Measurements from ENCODE around the gene RNF148. TPM values are rescaled to one million over a fixed set of nuclear protein-coding genes. Genes with fewer than 3 reads are reported as not detected.
A peak's percentile ranks its signal among the peaks of the same experiment; 100 is the strongest.
"Not testable (repeated sequence)": the region's sequence is repeated elsewhere in the genome, so short reads cannot be mapped to it uniquely, and the experiment has no call there.

RNF148 gene
- polyA plus RNA-seq, 2 of the 4 experiments (the other 2 are of a cell fraction), result not detected

DNA sequence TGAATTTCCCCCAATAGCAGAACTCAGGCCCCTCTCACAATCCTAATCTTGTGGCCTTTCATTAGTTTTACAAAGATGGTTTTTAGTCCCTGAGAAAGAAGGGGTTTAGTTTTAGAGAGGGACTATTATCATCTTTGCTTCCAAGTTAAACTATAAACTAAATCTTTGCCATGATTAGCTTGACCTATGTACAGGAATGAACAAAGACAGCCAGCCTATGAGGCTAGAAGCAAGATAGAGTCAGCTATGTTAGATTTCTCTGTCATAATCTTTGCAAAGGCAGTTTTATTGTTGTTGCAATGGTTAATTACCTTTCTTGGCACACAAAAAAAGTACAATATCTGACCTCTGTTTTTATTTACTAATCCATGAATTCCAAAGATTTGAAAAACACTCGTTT is 22.9 kb downstream of the RNF148 start:
- CTCF ChIA-PET, result no interaction called here
- TF ChIP-seq EP300 (IDR thresholded peaks at IDR 0.05) (no peak), CBX8 (IDR thresholded peaks at IDR 0.05) (no peak), GATA3 (IDR thresholded peaks at IDR 0.05; ENCODE audit: borderline replicate concordance) (no peak), ZFP36 (IDR thresholded peaks at IDR 0.05; ENCODE audit: borderline replicate concordance, partially characterized antibody) (no peak)
- H3K27ac ChIP-seq, result no peak overlapping the region
- DNase-seq (ENCODE audit: low read depth in 1 of 2, low spot score in 1 of 2) (no peak), FAIRE-seq (no peak), ATAC-seq (no peak)
- 0 out of 3 replicates have a peak overlapping the region, but pooled peaks have one; percentile 30 for H3K4me2 ChIP-seq
- no peaks in the 10 kb centered on the region for H3K9me3 ChIP-seq
- WGBS (ENCODE audit: missing lambda C conversion rate), result 6% methylated on average over 1 of the region's 1 CpG
- H3K4me1 ChIP-seq, result no peaks in the 10 kb centered on the region
- no peak overlapping the region for H3K4me3 ChIP-seq
- POLR2A ChIA-PET, result no interaction called here

DNA sequence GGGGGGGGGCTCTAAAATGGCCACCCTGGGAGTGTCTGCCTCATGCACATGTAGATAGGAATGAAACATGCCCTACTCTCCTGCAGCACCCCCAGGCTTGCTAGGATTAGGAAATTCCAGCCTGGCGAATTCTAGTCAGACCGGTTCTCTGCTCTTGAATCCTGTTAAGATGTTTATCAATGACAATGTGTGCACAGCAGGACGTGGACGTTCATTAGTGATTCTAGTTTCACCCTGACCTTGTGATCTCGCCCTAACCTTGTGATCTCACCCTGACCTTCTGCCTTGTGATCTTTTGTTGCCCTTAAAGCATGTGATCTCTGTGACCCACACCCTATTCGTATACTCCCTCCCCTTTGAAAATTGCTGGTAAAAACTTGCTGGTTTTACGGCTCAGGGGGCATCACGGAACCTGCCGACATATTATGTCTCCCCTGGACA is 23.4 kb downstream of the RNF148 start:
- DNase-seq (ENCODE audit: low read depth in 1 of 2, low spot score in 1 of 2), result peak in 1 of 2 experiments; percentile 6
- ATAC-seq, FAIRE-seq, POLR2A ChIA-PET, CTCF ChIA-PET, H3K27ac ChIP-seq, H3K4me3 ChIP-seq, H3K4me1 ChIP-seq, H3K9me3 ChIP-seq: not testable (repeated sequence)
- peak overlapping the region; percentile 30; the same call in 2 of the 3 replicates for H3K4me2 ChIP-seq
- 23% methylated on average over 9 of the region's 9 CpGs for WGBS (ENCODE audit: missing lambda C conversion rate)

DNA sequence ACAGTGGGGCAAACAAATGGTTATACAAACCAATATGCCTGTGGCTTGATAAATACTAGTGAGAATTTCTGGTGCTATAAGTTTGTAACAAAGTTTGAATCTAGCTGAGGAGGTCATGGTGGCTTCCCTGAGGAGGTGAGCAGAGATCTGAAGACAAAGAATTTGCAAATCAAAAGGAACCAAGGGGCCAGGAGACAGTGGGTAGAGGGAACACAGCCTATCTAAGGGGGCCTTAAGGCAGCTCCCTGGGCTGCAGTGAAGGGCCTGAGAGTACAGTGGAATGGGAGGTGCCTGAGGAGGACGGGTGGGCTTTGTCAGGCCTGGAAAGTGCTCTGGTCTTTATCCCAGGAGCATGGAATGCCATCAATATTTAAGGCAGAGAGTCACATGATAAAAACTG is 25.6 kb downstream of the RNF148 start:
- FAIRE-seq (no peak), ATAC-seq (no peak), DNase-seq (ENCODE audit: low read depth in 1 of 2, low spot score in 1 of 2) (no peak)
- TF ChIP-seq SREBF2 (IDR thresholded peaks at IDR 0.05) (no peak), TFCP2L1 (CRISPR knock-in tag; IDR thresholded peaks at IDR 0.05) (no peak), JUN (IDR thresholded peaks at IDR 0.05) (no peak), HDAC2 (IDR thresholded peaks at IDR 0.05) (no peak), BHLHE40 (IDR thresholded peaks at IDR 0.05; ENCODE audit: low read depth, low read length) (no peak), GATA3 (IDR thresholded peaks at IDR 0.05; ENCODE audit: borderline replicate concordance) (no peak), NFE2L2 (conservative IDR thresholded peaks at IDR 0.05; ENCODE audit: low read length) (no peak), ESRRA (IDR thresholded peaks at IDR 0.05; ENCODE audit: borderline replicate concordance, low read length) (no peak), SMC3 (IDR thresholded peaks at IDR 0.05) (no peak), KDM1A (IDR thresholded peaks at IDR 0.05; ENCODE audit: low read depth) (no peak), NR3C1 (IDR thresholded peaks at IDR 0.05) (no peak)
- TF ChIP-seq, protein P1, sequence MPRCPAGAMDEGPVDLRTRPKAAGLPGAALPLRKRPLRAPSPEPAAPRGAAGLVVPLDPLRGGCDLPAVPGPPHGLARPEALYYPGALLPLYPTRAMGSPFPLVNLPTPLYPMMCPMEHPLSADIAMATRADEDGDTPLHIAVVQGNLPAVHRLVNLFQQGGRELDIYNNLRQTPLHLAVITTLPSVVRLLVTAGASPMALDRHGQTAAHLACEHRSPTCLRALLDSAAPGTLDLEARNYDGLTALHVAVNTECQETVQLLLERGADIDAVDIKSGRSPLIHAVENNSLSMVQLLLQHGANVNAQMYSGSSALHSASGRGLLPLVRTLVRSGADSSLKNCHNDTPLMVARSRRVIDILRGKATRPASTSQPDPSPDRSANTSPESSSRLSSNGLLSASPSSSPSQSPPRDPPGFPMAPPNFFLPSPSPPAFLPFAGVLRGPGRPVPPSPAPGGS (IDR thresholded peaks at IDR 0.05), result no peak
- H3K4me3 ChIP-seq, result no peak overlapping the region
- H3K9me3 ChIP-seq, result no peaks in the 10 kb centered on the region
- H3K4me1 ChIP-seq, result no peaks in the 10 kb centered on the region
- ChIA-PET CTCF (interaction anchor here (0.6 kb wide), 1 partner anchor 430 kb away, joined by 3 read pairs; no protein-coding TSS in a partner anchor), POLR2A (no interaction called here)
- WGBS (ENCODE audit: missing lambda C conversion rate), result 0% methylated on average over 1 of the region's 1 CpG
- no peak overlapping the region for H3K27ac ChIP-seq
- no peak overlapping the region for H3K4me2 ChIP-seq

DNA sequence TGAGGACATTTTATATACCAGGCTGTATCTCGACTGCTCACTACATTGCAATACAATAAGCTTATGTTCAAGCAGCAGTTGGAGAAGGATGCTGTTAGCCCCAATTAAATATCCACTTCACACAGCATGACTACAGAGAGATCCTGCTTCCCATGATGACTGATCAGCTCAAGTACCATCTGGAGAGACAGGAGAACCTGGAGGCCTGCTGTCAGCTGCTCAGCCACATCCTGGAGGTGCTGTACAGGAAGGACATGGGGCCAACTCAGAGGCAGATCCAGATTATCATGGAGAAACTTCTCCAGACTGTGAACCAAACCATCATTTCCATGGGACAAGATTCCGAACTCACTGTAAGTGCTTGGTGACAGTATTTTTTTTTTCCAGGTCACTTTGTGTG is 26.3 kb downstream of the RNF148 start:
- DNase-seq (ENCODE audit: low read depth in 1 of 2, low spot score in 1 of 2) (no peak), FAIRE-seq (no peak), ATAC-seq (no peak)
- WGBS (ENCODE audit: missing lambda C conversion rate), result 18% methylated on average over 2 of the region's 2 CpGs
- POLR2A ChIA-PET, result no interaction called here
- no peak overlapping the region for H3K4me3 ChIP-seq
- H3K9me3 ChIP-seq, result no peaks in the 10 kb centered on the region
- H3K4me1 ChIP-seq, result no peaks in the 10 kb centered on the region
- no peak overlapping the region for H3K4me2 ChIP-seq
- TF ChIP-seq, protein P2, sequence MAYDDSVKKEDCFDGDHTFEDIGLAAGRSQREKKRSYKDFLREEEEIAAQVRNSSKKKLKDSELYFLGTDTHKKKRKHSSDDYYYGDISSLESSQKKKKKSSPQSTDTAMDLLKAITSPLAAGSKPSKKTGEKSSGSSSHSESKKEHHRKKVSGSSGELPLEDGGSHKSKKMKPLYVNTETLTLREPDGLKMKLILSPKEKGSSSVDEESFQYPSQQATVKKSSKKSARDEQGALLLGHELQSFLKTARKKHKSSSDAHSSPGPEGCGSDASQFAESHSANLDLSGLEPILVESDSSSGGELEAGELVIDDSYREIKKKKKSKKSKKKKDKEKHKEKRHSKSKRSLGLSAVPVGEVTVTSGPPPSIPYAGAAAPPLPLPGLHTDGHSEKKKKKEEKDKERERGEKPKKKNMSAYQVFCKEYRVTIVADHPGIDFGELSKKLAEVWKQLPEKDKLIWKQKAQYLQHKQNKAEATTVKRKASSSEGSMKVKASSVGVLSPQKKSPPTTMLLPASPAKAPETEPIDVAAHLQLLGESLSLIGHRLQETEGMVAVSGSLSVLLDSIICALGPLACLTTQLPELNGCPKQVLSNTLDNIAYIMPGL (CRISPR knock-in tag; IDR thresholded peaks at IDR 0.05; ENCODE audit: borderline replicate concordance), result no peak
- no peak for TF ChIP-seq CBX8 (IDR thresholded peaks at IDR 0.05)
- H3K27ac ChIP-seq, result no peak overlapping the region
- CTCF ChIA-PET, result no interaction called here

DNA sequence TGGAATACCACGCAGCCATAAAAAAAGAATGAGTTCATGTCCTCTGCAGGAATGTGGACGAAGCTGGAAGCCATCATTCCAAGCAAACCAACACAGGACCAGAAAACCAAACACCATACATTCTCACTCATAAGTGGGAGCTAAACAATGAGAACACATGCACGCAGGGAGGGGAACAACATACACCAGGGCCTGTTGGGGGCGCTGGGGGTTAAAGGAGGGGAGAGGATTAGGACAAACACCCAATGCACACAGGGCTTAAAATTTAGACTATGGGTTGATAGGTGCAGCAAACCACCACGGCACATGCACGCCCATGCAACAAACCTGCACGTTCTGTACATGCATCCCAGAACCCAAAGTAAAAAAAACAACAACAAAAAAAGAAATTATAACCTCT is 27.1 kb downstream of the RNF148 start:
- TF ChIP-seq, protein P3, sequence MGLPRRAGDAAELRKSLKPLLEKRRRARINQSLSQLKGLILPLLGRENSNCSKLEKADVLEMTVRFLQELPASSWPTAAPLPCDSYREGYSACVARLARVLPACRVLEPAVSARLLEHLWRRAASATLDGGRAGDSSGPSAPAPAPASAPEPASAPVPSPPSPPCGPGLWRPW (IDR thresholded peaks at IDR 0.05), result no peak
- TF ChIP-seq, protein P1 (IDR thresholded peaks at IDR 0.05), result no peak
- no peak for TF ChIP-seq HEYL (CRISPR knock-in tag; IDR thresholded peaks at IDR 0.05)
- ATAC-seq, result no peak
- no peak for DNase-seq (ENCODE audit: low read depth in 1 of 2, low spot score in 1 of 2)
- H3K9me3 ChIP-seq, result no peaks in the 10 kb centered on the region
- H3K4me1 ChIP-seq, result no peaks in the 10 kb centered on the region
- ChIA-PET POLR2A (no interaction called here), CTCF (no interaction called here)
- H3K4me2 ChIP-seq, result no peak overlapping the region
- no peak overlapping the region for H3K27ac ChIP-seq
- WGBS (ENCODE audit: missing lambda C conversion rate), result 19% methylated on average over 7 of the region's 7 CpGs
- FAIRE-seq, result no peak
- H3K4me3 ChIP-seq, result no peak overlapping the region

All from A549 (cell line).